A549 treated with ZK216348 at 1 μM for 4 hours (cell line): ENCODE measurements around the gene RAN. TPM values are rescaled to one million over a fixed set of nuclear protein-coding genes. Genes with fewer than 3 reads are reported as not detected.

Experiments used
- total RNA-seq: library from RNA; stranded (reverse); fragments of 200-300 nt; extraction: Qiagen RNA extraction; gene quantifications from 5 replicates; pipeline ENCODE4 v1.2.3, GENCODE V29; 2022; ENCODE audit warnings: low read depth

The RAN gene
- total RNA-seq, result 1,622 to 1,784 TPM (median 1,751 TPM) in 5 replicates

DNA sequence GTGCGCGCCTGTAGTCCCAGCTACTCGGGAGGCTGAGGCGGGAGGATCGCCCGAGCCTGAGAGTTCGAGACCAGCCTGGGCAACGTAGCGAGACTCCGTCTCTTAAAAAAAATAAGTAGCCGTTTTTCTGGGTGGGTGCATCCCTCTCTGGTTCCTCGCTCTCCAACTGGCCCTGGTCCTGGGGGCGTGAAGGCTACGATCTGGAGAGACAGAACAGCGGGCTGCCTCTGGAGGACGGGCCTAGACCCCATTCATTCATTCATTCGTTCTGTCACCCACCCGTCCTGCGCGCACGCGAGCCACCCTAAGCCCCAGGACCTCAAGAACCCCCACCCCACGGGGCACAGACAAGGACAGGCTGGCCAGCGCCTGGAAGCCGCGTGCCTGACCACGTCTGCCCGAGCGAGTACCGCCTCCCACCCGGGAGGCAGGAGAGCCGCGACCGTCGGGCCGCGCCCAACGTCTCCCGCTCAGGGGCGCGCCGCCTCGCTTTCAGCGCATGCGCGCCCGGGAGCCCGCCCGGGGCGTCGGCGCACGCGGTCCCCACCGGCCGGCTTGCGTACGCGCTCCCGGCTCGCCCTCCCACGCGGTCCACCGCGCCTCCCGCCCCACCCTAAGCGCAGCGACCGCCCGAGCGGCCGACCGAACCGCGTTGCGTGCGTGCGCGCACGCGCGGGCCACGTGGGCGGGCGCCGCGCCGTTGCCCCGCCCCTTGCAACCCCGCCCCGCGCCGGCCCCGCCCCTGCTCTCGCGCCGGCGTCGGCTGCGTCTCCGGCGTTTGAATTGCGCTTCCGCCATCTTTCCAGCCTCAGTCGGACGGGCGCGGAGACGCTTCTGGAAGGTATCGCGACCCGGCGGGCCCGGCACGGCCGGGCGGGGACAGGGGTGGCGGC lies at the start of gene RAN:
RAN (plus strand) TSS at position 781 of the 893 bp plus-strand sequence. CDS start 528 bp downstream, outside the sequence.

DNA sequence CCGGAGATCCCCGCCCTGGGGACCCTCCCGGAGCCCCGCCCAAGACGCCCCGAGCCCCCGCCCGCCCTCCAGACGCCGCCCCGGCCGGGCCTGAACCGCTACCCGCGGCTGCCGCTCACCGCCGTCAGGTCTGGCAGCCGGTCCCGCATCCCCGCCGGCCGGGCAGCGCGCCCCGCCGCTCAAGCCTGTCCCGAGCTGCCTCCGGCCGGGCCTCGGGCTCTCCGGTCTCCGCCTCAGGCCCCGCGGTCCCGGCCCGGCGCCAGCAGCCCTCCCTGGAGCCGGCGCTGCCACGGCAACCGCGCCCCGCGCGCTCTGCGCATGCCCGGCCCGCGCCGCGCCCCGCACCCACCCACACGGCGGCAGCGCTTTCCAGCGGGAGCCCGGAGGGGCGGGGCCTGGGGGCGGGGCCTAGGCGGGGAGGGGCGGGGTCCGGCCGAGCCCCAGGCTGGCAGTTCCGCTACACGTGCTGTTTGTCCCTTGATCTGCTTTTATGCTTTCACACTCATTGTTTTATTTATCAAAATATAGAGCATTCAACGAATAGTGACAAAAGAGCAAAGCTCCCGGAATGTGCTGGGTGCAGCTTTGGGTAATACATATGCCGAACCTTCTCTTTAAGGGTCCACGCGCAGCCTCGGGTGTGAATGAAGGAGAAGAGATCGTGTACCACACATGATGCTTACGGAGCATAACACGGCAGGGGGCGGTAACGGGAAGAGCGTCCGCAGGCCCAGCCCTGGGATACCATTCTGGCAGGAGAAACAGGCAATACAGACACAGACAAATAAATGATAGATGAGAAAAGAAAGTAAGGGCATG lies 32.7 kb upstream of the RAN start, which contains the start of gene STX2:
STX2 (minus strand) TSS at position 300 of the 819 bp plus-strand sequence; CDS start at position 149, 151 bp downstream.

Other genes with a start within 250 kb of the RAN start
- gene RIMBP2, start 155.8 kb upstream of the RAN start, total RNA-seq, result not detected in 5 replicates
- gene STX2, start 32.8 kb upstream of the RAN start, total RNA-seq, result 16.0 to 30.9 TPM (median 25.5 TPM) in 5 replicates
- 0.15 to 1.0 TPM (median 0.39 TPM) in 5 replicates for gene ADGRD1, start 81.8 kb downstream of the RAN start, total RNA-seq